Ovary (tissue), 3 donors: ENCODE results near the gene SBF2.

Experiments
- EP300 ChIP-seq: sonication (generic); formaldehyde crosslinking; IDR thresholded peaks from one replicate; pipeline ENCODE4 v1.6.1; 2017; ENCODE audit warnings: antibody characterized with exemption
- POLR2A ChIP-seq: fragments of 450-650 bp; IDR thresholded peaks from one replicate; pipeline ENCODE4 v1.6.1; 2017; ENCODE audit warnings: antibody characterized with exemption, mild to moderate bottlenecking, moderate library complexity
- TF ChIP-seq, protein P1 (sequence below), 3 donors: fragments of 450-650 bp in 2 of 3; fragments of 200-600 bp in 1 of 3; IDR thresholded peaks; one replicate each; pipeline versions ENCODE4 v1.5.1 to v1.8.0; 2016 to 2022; ENCODE audit warnings: antibody characterized with exemption in 3 of 3, mild to moderate bottlenecking in 1 of 3
- donor health status: DM: no; HTN: no; CAD: no.

DNA sequence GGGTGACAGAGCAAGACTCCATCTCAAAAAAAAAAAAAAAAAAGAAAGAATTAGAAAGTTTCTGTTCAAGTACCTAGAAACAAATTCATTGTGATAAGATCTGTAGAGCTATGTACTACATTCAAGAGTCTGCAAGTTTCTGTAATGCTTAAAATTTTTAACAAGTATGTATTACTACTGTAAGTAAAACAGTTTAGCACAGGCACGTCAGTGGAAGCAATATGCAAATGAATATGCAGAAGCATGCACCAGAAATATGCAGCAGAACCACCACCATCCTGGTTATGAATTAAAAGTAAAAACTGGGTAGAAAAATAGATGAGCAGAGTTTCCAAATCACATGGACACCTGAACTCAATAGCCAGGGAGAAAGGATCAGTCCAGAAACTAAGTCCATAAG, 19.3 kb downstream of the SBF2 start:
- TF ChIP-seq, protein P1, sequence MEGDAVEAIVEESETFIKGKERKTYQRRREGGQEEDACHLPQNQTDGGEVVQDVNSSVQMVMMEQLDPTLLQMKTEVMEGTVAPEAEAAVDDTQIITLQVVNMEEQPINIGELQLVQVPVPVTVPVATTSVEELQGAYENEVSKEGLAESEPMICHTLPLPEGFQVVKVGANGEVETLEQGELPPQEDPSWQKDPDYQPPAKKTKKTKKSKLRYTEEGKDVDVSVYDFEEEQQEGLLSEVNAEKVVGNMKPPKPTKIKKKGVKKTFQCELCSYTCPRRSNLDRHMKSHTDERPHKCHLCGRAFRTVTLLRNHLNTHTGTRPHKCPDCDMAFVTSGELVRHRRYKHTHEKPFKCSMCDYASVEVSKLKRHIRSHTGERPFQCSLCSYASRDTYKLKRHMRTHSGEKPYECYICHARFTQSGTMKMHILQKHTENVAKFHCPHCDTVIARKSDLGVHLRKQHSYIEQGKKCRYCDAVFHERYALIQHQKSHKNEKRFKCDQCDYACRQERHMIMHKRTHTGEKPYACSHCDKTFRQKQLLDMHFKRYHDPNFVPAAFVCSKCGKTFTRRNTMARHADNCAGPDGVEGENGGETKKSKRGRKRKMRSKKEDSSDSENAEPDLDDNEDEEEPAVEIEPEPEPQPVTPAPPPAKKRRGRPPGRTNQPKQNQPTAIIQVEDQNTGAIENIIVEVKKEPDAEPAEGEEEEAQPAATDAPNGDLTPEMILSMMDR (IDR thresholded peaks at IDR 0.05), result no peak
- TF ChIP-seq EP300, result no peak
- no peak for TF ChIP-seq POLR2A
